GM12875 (cell line): ENCODE data around the gene RNASET2.

Experiments used
- H3K4me3 ChIP-seq: one replicate; pipeline ENCODE4 v1.5.1; 2011; ENCODE audit warnings: low read depth, low read length, control low read depth
- CTCF ChIP-seq: IDR thresholded peaks from 2 replicates; pipeline ENCODE4 v1.5.1; 2011; ENCODE audit warnings: low read depth, mild to moderate bottlenecking, control low read depth, inconsistent platforms, low read length, moderate library complexity, borderline replicate concordance; ENCODE audit not compliant: insufficient read depth

RNASET2 gene

GRCh38 chr6:166997768-166998255 is 41.5 kb upstream of the RNASET2 start:
- peak; percentile 47; the same call in 1 of the 2 replicates for TF ChIP-seq CTCF

GRCh38 chr6:166997348-166997747 is 41.0 kb upstream of the RNASET2 start:
- no peak overlapping the region for H3K4me3 ChIP-seq
- TF ChIP-seq CTCF, result no peak

More at GRCh38 chr6:166997768-166998255, 41.5 kb upstream of the RNASET2 start:
- H3K4me3 ChIP-seq, result peak overlapping the region; percentile 74

- H3K4me3 ChIP-seq, result no peak overlapping the region
- TF ChIP-seq CTCF, result no peak
Measured at GRCh38 chr6:166996406-166996805, 40.1 kb upstream of the RNASET2 start.

- no peak overlapping the region for H3K4me3 ChIP-seq
- TF ChIP-seq CTCF, result peak; percentile 35; the same call in 1 of the 2 replicates
Measured at GRCh38 chr6:166989427-166990032, 33.2 kb upstream of the RNASET2 start.

GRCh38 chr6:166988674-166989201 is 32.4 kb upstream of the RNASET2 start:
- H3K4me3 ChIP-seq, result no peak overlapping the region
- TF ChIP-seq CTCF, result no peak

GRCh38 chr6:166987930-166988329 is 31.6 kb upstream of the RNASET2 start:
- no peak for TF ChIP-seq CTCF
- H3K4me3 ChIP-seq, result no peak overlapping the region

GRCh38 chr6:166987448-166987847 is 31.1 kb upstream of the RNASET2 start:
- H3K4me3 ChIP-seq, result no peak overlapping the region
- no peak for TF ChIP-seq CTCF
